HL-60 (cell line): ENCODE data around the gene MARVELD1.
A peak's percentile ranks its signal among the peaks of the same experiment; 100 is the strongest.
"Not testable (repeated sequence)": the region's sequence is repeated elsewhere in the genome, so short reads cannot be mapped to it uniquely, and the experiment has no call there.

Experiments
- DNase-seq, 2 experiments: peaks; one replicate each; pipeline ENCODE4 v3.0.0-alpha.2; 2010 to 2020; ENCODE audit warnings: low read depth in 1 of 2, low spot score in 1 of 2
- H3K27ac ChIP-seq: fragments of 250-450 bp; sonication (Bioruptor Pico); replicated peaks from 2 replicates; pipeline ENCODE4 v1.5.1; 2020; ENCODE audit warnings: mild to moderate bottlenecking, moderate library complexity
- H3K27me3 ChIP-seq: fragments of 250-450 bp; sonication (Bioruptor Pico); 2 replicates; pipeline ENCODE4 v1.5.1; 2021; ENCODE audit warnings: mild to moderate bottlenecking, moderate library complexity; ENCODE audit not compliant: insufficient read depth, poor library complexity, severe bottlenecking
- H3K4me3 ChIP-seq: replicated peaks from 2 replicates; pipeline ENCODE4 v1.5.1; 2011; ENCODE audit warnings: mild to moderate bottlenecking, control low read depth, low read length; ENCODE audit not compliant: insufficient read depth
- CTCF ChIP-seq: IDR thresholded peaks from one replicate; pipeline ENCODE4 v1.5.1; 2011; ENCODE audit warnings: low read length, control low read depth, inconsistent platforms; ENCODE audit not compliant: insufficient read depth
- GABPA ChIP-seq: IDR thresholded peaks from 2 replicates; pipeline ENCODE4 v1.6.1; 2012; ENCODE audit warnings: low read depth
- POLR2AphosphoS5 ChIP-seq: IDR thresholded peaks from 2 replicates; pipeline ENCODE4 v1.6.1; 2012; ENCODE audit warnings: low read depth
- REST ChIP-seq: IDR thresholded peaks from 2 replicates; pipeline ENCODE4 v1.6.1; 2012; ENCODE audit warnings: low read depth; ENCODE audit not compliant: insufficient replicate concordance
- SPI1 ChIP-seq: IDR thresholded peaks from 2 replicates; pipeline ENCODE4 v1.6.1; 2012; ENCODE audit warnings: low read depth, mild to moderate bottlenecking, borderline replicate concordance

Gene MARVELD1

GRCh38 chr10:97689559-97690020 is 23.9 kb upstream of the MARVELD1 start:
- H3K27me3 ChIP-seq, result no peaks in the 10 kb centered on the region
- peak; percentile 68 to 76 for DNase-seq
- no peak overlapping the region for H3K27ac ChIP-seq
- no peak overlapping the region for H3K4me3 ChIP-seq
- no peak for TF ChIP-seq GABPA
- TF ChIP-seq SPI1, result no peak
- TF ChIP-seq REST, result no peak
- TF ChIP-seq POLR2AphosphoS5, result no peak
- TF ChIP-seq CTCF, result no peak

GRCh38 chr10:97690133-97690532 is 23.4 kb upstream of the MARVELD1 start:
- no peak overlapping the region for H3K27ac ChIP-seq
- TF ChIP-seq CTCF (no peak), GABPA (no peak)
- no peaks in the 10 kb centered on the region for H3K27me3 ChIP-seq
- H3K4me3 ChIP-seq, result no peak overlapping the region
- no peak for DNase-seq

- not testable (repeated sequence) for H3K27me3 ChIP-seq, H3K4me3 ChIP-seq, DNase-seq, H3K27ac ChIP-seq
Observed at GRCh38 chr10:97698072-97698655, 15.4 kb upstream of the MARVELD1 start.

- TF ChIP-seq CTCF (peak; percentile 95), POLR2AphosphoS5 (no peak)
- Histone ChIP-seq H3K4me3 (no peak overlapping the region), H3K27ac (no peak overlapping the region), H3K27me3 (no peaks in the 10 kb centered on the region)
- DNase-seq, result peak in 1 of 2 experiments; percentile 67
Observed at GRCh38 chr10:97701438-97702069, 12.0 kb upstream of the MARVELD1 start.

- Histone ChIP-seq H3K27me3 (no peaks in the 10 kb centered on the region), H3K27ac (no peak overlapping the region), H3K4me3 (no peak overlapping the region)
- TF ChIP-seq SPI1, result no peak
- TF ChIP-seq POLR2AphosphoS5, result no peak
- no peak for TF ChIP-seq REST
- TF ChIP-seq CTCF, result no peak
- TF ChIP-seq GABPA, result no peak
- no peak for DNase-seq
Observed at GRCh38 chr10:97703398-97704067, 10.0 kb upstream of the MARVELD1 start.
